ENCODE measurements around the gene APLP1.
A peak's percentile ranks its signal among the peaks of the same experiment; 100 is the strongest.

APLP1 gene

GRCh38 chr19:35897706-35898451 lies 29.5 kb downstream of the APLP1 start:
- DNase-seq (no peak), ATAC-seq (ENCODE audit: insufficient read depth, low read depth) (no peak)
- H3K4me2 ChIP-seq (ENCODE audit: insufficient read depth, low read length) = no peak overlapping the region
- peaks cover 24% of the 10 kb centered on the region for H3K36me3 ChIP-seq (ENCODE audit: insufficient read depth, low read length)
- H3K27ac ChIP-seq (ENCODE audit: low read length) = no peak overlapping the region
- peaks cover 38% of the 10 kb centered on the region for H3K4me1 ChIP-seq (ENCODE audit: insufficient read depth, low read length)
- peaks cover 10% of the 10 kb centered on the region; the same call in 1 of the 2 replicates for H3K79me2 ChIP-seq (ENCODE audit: insufficient read depth, low read length)
- no peaks in the 10 kb centered on the region for H3K27me3 ChIP-seq (ENCODE audit: insufficient read depth, low read length, poor library complexity)
- no peaks in the 10 kb centered on the region for H3K9me3 ChIP-seq (ENCODE audit: insufficient read depth, low read length, severe bottlenecking)
- no peak overlapping the region for H3K9ac ChIP-seq (ENCODE audit: low read depth, low read length)
- H4K20me1 ChIP-seq (ENCODE audit: insufficient read depth, low read length) = no peaks in the 10 kb centered on the region
- H2AFZ ChIP-seq (ENCODE audit: low read depth, low read length) = no peak overlapping the region
- no peak overlapping the region for H3K4me3 ChIP-seq (ENCODE audit: low read depth in 1 of 2, low read length in 2 of 2)
- no peak for TF ChIP-seq CTCF (IDR thresholded peaks at IDR 0.05; ENCODE audit: borderline replicate concordance, extremely low read depth, low read length, poor library complexity, severe bottlenecking)
- no peak for TF ChIP-seq EZH2 (IDR thresholded peaks at IDR 0.05; ENCODE audit: borderline replicate concordance, low read depth, low read length, severe bottlenecking)

GRCh38 chr19:35898499-35898809 lies 30.1 kb downstream of the APLP1 start:
- Histone ChIP-seq H3K4me2 (ENCODE audit: insufficient read depth, low read length) (peak overlapping the region; percentile 98; the same call in 1 of the 2 replicates), H3K4me3 (ENCODE audit: low read depth in 1 of 2, low read length in 2 of 2) (no peak overlapping the region), H3K79me2 (ENCODE audit: insufficient read depth, low read length) (peaks cover 10% of the 10 kb centered on the region; the same call in 1 of the 2 replicates), H3K9ac (ENCODE audit: low read depth, low read length) (0 out of 2 replicates have a peak overlapping the region, but pooled peaks have one; percentile 94), H4K20me1 (ENCODE audit: insufficient read depth, low read length) (no peaks in the 10 kb centered on the region), H3K4me1 (ENCODE audit: insufficient read depth, low read length) (peaks cover 44% of the 10 kb centered on the region), H3K36me3 (ENCODE audit: insufficient read depth, low read length) (peaks cover 24% of the 10 kb centered on the region), H3K27ac (ENCODE audit: low read length) (no peak overlapping the region), H3K9me3 (ENCODE audit: insufficient read depth, low read length, severe bottlenecking) (no peaks in the 10 kb centered on the region), H3K27me3 (ENCODE audit: insufficient read depth, low read length, poor library complexity) (no peaks in the 10 kb centered on the region), H2AFZ (ENCODE audit: low read depth, low read length) (no peak overlapping the region)
- ATAC-seq (ENCODE audit: insufficient read depth, low read depth) (no peak), DNase-seq (no peak)
- TF ChIP-seq EZH2 (IDR thresholded peaks at IDR 0.05; ENCODE audit: borderline replicate concordance, low read depth, low read length, severe bottlenecking) (no peak), CTCF (IDR thresholded peaks at IDR 0.05; ENCODE audit: borderline replicate concordance, extremely low read depth, low read length, poor library complexity, severe bottlenecking) (no peak)

- ATAC-seq (ENCODE audit: insufficient read depth, low read depth) (peak; percentile 59), DNase-seq (peak; percentile 84)
- H4K20me1 ChIP-seq (ENCODE audit: insufficient read depth, low read length) = no peaks in the 10 kb centered on the region
- H3K36me3 ChIP-seq (ENCODE audit: insufficient read depth, low read length) = peaks cover 24% of the 10 kb centered on the region
- H3K4me3 ChIP-seq (ENCODE audit: low read depth in 1 of 2, low read length in 2 of 2) = peak overlapping the region; percentile 86 to 96
- TF ChIP-seq EZH2 (IDR thresholded peaks at IDR 0.05; ENCODE audit: borderline replicate concordance, low read depth, low read length, severe bottlenecking) (no peak), CTCF (IDR thresholded peaks at IDR 0.05; ENCODE audit: borderline replicate concordance, extremely low read depth, low read length, poor library complexity, severe bottlenecking) (no peak)
- peak overlapping the region; percentile 98 for H3K4me2 ChIP-seq (ENCODE audit: insufficient read depth, low read length)
- H3K27me3 ChIP-seq (ENCODE audit: insufficient read depth, low read length, poor library complexity) = no peaks in the 10 kb centered on the region
- peak overlapping the region; percentile 94 for H3K9ac ChIP-seq (ENCODE audit: low read depth, low read length)
- peak overlapping the region; percentile 83 for H2AFZ ChIP-seq (ENCODE audit: low read depth, low read length)
- H3K4me1 ChIP-seq (ENCODE audit: insufficient read depth, low read length) = peaks cover 52% of the 10 kb centered on the region
- peaks cover 10% of the 10 kb centered on the region; the same call in 1 of the 2 replicates for H3K79me2 ChIP-seq (ENCODE audit: insufficient read depth, low read length)
- H3K9me3 ChIP-seq (ENCODE audit: insufficient read depth, low read length, severe bottlenecking) = no peaks in the 10 kb centered on the region
- H3K27ac ChIP-seq (ENCODE audit: low read length) = peak overlapping the region; percentile 83
Observed at GRCh38 chr19:35899547-35900214, 31.3 kb downstream of the APLP1 start.
